Measurements from ENCODE around the gene PAX7.

Gene PAX7

DNA sequence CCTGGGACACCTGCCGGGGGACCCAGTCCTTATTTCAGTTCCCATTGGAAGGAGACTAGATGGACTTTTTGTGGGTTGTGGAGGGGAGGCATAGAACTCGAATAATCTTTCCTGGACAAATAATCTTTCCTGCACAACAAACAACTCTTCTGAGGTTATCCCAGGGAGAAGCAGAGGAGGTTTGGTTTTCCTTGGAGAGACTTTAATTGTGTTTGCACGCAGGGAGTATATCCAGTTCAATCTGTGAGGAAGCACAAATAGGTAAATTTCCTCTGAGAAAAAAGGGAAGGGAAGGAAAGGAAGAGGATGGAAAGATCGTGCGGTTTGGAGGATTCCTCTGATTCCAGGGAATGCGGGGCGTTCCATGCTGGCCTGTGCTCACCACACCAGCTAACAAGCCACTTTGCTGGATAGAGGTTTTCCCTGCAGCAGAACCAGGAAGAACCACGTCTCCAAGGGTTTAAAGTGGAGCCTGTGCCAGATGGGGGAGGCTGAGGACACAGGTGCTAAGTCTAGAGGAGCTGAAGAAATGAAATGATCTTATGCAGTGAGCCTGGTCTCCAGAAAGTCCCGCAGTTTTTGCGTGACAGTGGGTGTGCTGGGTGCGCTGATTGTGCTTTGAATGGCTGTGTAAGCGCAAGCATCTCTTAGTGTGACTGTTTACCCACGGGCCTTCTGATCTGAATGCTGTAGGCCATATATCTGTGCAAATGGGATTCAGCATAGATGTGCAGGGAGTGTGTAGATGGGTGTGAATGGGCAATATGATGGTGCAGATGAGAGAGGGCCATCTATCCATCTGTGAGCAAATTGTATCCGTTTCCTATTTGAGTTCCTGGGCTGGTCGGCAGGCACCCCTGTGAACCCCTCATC, 7.6 kb downstream of the PAX7 start:
- TF ChIP-seq, protein P1, sequence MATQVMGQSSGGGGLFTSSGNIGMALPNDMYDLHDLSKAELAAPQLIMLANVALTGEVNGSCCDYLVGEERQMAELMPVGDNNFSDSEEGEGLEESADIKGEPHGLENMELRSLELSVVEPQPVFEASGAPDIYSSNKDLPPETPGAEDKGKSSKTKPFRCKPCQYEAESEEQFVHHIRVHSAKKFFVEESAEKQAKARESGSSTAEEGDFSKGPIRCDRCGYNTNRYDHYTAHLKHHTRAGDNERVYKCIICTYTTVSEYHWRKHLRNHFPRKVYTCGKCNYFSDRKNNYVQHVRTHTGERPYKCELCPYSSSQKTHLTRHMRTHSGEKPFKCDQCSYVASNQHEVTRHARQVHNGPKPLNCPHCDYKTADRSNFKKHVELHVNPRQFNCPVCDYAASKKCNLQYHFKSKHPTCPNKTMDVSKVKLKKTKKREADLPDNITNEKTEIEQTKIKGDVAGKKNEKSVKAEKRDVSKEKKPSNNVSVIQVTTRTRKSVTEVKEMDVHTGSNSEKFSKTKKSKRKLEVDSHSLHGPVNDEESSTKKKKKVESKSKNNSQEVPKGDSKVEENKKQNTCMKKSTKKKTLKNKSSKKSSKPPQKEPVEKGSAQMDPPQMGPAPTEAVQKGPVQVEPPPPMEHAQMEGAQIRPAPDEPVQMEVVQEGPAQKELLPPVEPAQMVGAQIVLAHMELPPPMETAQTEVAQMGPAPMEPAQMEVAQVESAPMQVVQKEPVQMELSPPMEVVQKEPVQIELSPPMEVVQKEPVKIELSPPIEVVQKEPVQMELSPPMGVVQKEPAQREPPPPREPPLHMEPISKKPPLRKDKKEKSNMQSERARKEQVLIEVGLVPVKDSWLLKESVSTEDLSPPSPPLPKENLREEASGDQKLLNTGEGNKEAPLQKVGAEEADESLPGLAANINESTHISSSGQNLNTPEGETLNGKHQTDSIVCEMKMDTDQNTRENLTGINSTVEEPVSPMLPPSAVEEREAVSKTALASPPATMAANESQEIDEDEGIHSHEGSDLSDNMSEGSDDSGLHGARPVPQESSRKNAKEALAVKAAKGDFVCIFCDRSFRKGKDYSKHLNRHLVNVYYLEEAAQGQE (IDR thresholded peaks at IDR 0.05; ENCODE audit: low read depth) = no peak
- TF ChIP-seq NFIC (IDR thresholded peaks at IDR 0.05) (no peak), ZBTB7A (IDR thresholded peaks at IDR 0.05; ENCODE audit: low read depth) (no peak), TEAD4 (IDR thresholded peaks at IDR 0.05) (no peak), CEBPB (IDR thresholded peaks at IDR 0.05) (no peak), EP300 (IDR thresholded peaks at IDR 0.05; ENCODE audit: borderline replicate concordance) (no peak), CREB1 (IDR thresholded peaks at IDR 0.05; ENCODE audit: low read depth) (no peak), RAD21 (IDR thresholded peaks at IDR 0.05; ENCODE audit: low read depth) (no peak), TCF12 (IDR thresholded peaks at IDR 0.05; ENCODE audit: low read depth) (no peak), TAF1 (IDR thresholded peaks at IDR 0.05; ENCODE audit: low read depth) (no peak), EGR1 (IDR thresholded peaks at IDR 0.05) (no peak), YY1 (IDR thresholded peaks at IDR 0.05; ENCODE audit: low read depth) (no peak), FOXM1 (IDR thresholded peaks at IDR 0.05; ENCODE audit: borderline replicate concordance, low read depth) (no peak)
- TF ChIP-seq, protein P2, sequence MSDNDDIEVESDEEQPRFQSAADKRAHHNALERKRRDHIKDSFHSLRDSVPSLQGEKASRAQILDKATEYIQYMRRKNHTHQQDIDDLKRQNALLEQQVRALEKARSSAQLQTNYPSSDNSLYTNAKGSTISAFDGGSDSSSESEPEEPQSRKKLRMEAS (IDR thresholded peaks at IDR 0.05) = no peak
- TF ChIP-seq, protein P3, sequence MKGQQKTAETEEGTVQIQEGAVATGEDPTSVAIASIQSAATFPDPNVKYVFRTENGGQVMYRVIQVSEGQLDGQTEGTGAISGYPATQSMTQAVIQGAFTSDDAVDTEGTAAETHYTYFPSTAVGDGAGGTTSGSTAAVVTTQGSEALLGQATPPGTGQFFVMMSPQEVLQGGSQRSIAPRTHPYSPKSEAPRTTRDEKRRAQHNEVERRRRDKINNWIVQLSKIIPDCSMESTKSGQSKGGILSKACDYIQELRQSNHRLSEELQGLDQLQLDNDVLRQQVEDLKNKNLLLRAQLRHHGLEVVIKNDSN (IDR thresholded peaks at IDR 0.05) = no peak

DNA sequence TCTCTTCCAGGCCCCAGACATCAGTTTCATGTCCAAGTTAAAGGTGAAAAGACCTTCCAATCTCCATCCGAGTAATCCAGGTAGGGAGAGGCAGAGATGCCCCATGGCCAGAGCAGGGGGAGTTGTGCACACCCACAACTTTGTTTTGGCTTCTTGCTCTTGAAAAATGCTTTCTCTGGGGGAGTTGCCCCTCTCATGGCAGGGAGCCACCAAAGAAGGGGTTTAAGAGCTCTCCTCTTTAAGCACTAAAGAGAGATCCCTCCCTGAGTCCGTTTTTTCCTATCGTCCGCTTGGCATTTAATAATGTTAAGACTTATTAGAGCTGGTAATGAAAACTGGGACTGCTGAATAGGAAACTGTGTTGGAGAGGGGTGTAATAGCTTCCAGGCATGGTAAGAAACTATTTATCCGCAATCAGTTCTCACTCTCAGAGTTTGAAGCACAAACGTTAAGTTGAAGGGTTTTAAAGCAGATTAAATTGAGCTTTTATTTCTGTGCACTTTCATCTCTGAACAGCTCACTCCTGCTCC, 8.3 kb downstream of the PAX7 start:
- TF ChIP-seq FOXM1 (IDR thresholded peaks at IDR 0.05; ENCODE audit: borderline replicate concordance, low read depth) (no peak), TAF1 (IDR thresholded peaks at IDR 0.05; ENCODE audit: low read depth) (no peak), RAD21 (IDR thresholded peaks at IDR 0.05; ENCODE audit: low read depth) (no peak), TCF12 (IDR thresholded peaks at IDR 0.05; ENCODE audit: low read depth) (no peak), YY1 (IDR thresholded peaks at IDR 0.05; ENCODE audit: low read depth) (no peak), EP300 (IDR thresholded peaks at IDR 0.05; ENCODE audit: borderline replicate concordance) (no peak), TEAD4 (IDR thresholded peaks at IDR 0.05) (no peak), NFIC (IDR thresholded peaks at IDR 0.05) (no peak), ZBTB7A (IDR thresholded peaks at IDR 0.05; ENCODE audit: low read depth) (no peak), CEBPB (IDR thresholded peaks at IDR 0.05) (no peak), CREB1 (IDR thresholded peaks at IDR 0.05; ENCODE audit: low read depth) (no peak), EGR1 (IDR thresholded peaks at IDR 0.05) (no peak)
- TF ChIP-seq, protein P2 (IDR thresholded peaks at IDR 0.05) = no peak
- TF ChIP-seq, protein P3 (IDR thresholded peaks at IDR 0.05) = no peak
- TF ChIP-seq, protein P1 (IDR thresholded peaks at IDR 0.05; ENCODE audit: low read depth) = no peak

DNA sequence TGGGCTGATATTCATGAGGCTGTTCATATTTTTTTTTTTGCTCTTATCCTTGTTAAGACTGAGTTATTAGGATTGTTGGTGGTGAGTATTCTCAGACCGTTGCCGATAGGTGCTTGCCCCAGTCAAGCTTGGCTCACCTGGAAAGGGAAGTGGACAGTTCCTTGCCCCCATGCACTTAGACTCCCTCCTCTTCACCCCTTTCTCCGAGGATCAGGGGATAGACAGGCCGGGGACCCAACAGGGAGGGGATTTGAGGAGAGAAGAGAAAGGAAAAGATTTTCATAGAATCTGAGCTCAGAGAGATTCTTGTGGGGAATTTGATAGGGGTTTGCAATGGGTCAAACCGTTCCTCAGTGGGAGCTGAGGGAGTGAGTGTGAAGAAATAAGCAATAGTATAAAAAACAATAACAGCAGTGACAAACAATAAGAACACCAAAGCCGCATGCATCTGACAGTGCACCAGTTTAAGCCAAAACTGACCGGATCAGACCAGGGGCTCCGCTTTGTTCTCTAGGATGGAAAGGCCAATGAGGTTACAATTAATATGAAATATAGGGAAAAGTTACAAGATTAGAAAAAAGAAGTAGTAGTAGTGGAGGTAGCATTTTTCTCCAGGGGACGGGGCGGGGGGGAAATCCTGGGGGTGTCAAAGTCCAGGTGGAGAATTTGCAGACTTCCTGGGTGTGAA, 8.9 kb downstream of the PAX7 start:
- TF ChIP-seq FOXM1 (IDR thresholded peaks at IDR 0.05; ENCODE audit: borderline replicate concordance, low read depth) (no peak), NFIC (IDR thresholded peaks at IDR 0.05) (no peak), TAF1 (IDR thresholded peaks at IDR 0.05; ENCODE audit: low read depth) (no peak), ZBTB7A (IDR thresholded peaks at IDR 0.05; ENCODE audit: low read depth) (no peak), TCF12 (IDR thresholded peaks at IDR 0.05; ENCODE audit: low read depth) (no peak), RAD21 (IDR thresholded peaks at IDR 0.05; ENCODE audit: low read depth) (no peak), YY1 (IDR thresholded peaks at IDR 0.05; ENCODE audit: low read depth) (no peak), CEBPB (IDR thresholded peaks at IDR 0.05) (no peak)
- TF ChIP-seq, protein P2 (IDR thresholded peaks at IDR 0.05) = no peak
- TF ChIP-seq, protein P1 (IDR thresholded peaks at IDR 0.05; ENCODE audit: low read depth) = no peak
